Activated effector memory CD4-positive, alpha-beta T cell treated with Interleukin-2 at 50 U/mL for 16 hours (primary cell): ENCODE data around the gene ACTL7A.
"Not testable (repeated sequence)": the region's sequence is repeated elsewhere in the genome, so short reads cannot be mapped to it uniquely, and the experiment has no call there.

Experiments
- DNase-seq: peaks from one replicate; pipeline ENCODE4 v3.0.0-alpha.2; 2020

Gene ACTL7A

GRCh38 chr9:108882052-108882888 lies 20.2 kb downstream of the ACTL7A start:
- DNase-seq, result no peak

DNA sequence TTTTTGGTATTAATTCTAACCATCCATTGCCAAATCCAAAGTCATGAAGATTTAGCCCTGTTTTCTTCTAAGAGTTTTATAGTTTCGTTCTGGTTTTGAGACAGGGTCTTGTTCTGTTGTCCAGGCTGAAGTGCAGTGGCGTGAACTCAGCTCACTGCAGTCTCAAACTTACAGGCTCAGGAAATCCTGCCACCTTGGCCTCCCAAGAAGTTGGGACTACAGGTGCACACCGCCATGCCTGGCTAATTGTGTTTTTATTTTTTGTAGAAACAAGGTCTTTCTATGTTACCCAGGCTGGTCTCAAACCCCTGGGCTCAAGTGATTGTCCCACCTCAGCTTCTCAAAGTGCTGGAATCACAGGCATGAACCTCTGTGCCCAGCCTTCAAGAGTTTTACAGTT lies 21.0 kb downstream of the ACTL7A start:
- DNase-seq, result no peak

DNA sequence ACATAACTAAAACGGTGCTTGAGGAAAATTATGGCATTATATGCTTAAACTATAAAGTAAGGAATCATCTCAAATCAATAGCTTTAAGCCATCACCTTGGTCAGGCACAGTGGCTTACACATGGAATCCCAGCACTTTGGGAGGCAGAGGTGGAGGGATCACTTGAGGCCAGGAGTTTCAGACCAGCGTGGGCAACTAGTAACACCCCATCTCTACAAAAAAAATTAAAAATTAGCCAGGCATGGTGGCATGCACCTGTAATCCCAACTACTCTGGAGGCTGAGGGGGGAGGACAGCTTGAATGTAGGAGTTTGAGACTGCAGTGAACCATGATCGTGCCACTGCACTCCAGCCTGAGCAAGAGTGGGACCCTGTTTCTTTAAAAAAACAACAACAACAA lies 22.6 kb downstream of the ACTL7A start:
- no peak for DNase-seq

GRCh38 chr9:108885643-108886348 lies 23.7 kb downstream of the ACTL7A start:
- no peak for DNase-seq

DNA sequence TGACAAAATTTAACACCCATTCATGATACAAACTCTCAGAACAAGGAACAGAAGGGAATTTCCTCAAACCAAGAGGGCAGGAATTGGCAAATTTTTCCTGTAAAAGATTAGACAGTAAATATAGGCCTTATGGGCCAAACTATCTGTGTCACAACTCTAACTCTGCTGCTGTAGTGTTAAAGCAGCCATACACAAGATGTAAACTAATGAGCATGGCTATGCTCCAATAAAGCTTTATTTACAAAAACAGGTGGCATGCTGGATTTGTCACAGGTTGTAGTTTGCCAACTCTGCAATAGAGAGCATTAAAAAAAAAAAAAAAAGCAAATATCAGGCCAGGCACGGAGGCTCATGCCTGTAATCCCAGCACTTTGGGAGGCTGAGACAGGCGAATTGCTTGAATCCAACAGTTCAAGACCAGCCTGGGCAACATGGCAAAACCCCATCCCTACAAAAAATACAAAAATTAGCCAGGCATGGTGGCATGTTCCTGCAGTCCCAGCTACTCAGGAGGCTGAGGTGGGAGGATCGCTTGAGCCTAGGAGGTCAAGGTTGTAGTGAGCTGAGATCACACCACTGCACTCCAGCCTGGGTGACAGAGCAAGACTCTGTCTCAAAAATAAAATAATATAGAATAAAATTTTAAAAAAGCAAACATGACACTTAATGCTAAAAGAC lies 24.7 kb downstream of the ACTL7A start:
- not testable (repeated sequence) for DNase-seq

DNA sequence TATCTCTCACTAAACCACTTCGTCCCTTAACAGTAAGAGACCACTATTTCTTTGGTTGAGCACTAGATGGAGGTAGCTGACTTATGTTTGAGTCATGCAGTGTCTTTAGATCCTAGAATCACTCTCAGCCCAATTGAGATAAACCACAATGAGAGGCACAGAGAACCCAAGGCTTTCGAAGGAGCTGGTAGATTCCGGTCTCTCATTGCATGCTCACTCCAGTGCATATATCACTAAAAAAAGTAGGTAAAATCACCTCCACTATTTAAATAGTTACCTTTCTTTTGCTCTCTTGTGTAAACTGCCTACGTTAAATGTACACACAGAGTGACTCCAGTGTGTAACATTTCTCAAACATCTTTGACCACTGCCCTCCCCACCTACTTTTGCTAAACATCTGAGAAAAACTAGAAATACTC lies 27.6 kb downstream of the ACTL7A start:
- no peak for DNase-seq

DNA sequence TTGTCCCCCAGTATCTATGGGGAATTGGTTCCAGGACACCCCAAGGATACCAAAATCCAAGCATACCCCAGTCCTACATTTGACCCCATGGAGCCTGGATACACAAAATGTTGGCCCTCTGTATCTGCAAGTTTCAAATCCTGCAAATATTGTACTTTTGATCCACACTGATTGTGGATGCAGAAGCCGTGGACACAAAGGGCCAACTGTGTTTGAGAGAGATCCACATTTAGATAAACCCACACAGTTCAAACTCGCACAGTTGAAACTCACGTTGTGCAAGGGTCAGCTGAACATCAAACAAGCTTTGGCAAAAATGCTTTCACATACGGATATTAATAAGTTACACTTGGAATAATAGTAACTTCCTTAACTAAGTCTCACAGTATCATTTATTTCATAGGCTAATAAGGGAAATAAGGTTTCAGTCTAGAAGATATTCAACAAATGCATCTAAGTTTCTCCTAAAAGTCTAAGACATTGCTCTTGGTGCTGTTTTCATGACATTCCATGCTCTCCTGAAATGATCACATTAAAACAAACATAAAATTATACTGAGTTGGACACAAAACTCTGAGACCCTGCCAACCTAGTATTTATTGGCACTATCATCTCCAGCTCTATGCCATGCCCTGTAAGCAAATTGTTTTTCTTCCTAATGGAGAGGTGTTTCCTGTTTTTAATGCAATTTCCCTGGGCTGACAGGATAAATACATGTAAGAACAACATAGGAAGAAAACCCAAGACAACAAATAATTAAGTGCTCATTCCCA lies 32.3 kb downstream of the ACTL7A start:
- DNase-seq, result no peak

DNA sequence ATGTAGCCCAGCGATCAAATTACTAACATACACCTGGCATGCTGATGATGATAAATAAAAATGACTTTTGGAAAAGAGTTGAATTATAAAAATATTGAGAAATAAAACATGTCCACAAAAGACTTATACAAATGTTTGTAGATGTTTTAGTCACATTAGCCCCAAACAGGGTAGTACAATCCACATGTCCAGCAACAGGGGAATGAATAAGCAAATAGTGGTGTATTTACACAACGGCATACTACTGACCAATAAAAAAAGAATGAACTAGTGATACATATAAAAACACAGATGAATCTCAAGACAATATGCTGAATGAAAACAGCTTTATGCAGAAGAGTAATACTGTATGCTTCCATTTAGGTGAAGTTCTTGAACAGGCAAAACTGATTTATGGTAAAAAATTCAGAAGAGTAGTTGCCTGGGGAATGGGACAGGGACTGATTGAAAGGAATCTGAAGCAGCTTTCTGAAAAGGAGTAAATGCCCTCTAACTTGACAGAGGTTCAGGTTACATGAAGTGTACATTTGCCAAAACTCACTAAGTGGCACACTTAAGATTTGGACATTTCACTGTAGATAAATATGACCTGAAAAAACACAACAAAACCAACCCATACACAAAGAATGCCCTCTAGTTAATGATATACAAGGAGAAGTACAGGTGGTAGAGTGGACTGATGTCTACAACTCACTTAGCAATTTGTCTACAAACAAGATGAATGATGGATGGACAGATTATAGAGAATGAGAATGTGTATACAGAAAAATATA lies 35.4 kb downstream of the ACTL7A start:
- no peak for DNase-seq

DNA sequence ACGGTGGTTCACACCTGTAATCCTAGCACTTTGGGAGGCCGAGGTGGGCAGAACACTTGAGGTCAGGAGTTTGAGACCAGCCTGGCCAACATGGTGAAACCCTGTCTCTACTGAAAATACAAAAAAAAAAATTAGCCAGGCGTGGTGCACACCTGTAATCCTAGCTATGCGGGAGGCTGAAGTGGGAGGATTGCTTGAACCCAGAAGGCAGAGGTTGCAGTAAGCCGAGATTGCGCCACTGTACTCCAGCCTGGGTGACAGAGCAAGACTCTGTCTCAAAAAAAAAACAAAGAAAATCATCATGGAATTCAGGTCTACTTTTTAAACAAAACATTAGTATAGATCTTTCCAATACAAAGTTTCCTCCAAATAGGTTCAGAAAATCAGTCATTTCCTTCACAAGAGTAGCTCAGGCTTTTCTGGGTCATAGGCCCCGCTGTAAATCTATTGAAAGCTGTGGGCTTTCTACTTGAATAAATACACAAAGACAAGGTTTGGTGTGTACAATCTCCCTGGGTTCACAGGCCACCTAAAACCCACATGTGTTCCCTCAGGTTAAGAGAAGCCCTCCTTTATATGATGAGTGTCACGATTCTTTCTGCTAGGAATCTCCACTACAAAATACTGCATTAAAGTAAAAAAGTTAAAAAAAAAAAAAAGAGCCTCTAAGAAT lies 37.1 kb downstream of the ACTL7A start:
- DNase-seq, result not testable (repeated sequence)

- DNase-seq, result no peak
These were observed 38.1 kb downstream of the ACTL7A start for GRCh38 chr9:108900176-108900575.

DNA sequence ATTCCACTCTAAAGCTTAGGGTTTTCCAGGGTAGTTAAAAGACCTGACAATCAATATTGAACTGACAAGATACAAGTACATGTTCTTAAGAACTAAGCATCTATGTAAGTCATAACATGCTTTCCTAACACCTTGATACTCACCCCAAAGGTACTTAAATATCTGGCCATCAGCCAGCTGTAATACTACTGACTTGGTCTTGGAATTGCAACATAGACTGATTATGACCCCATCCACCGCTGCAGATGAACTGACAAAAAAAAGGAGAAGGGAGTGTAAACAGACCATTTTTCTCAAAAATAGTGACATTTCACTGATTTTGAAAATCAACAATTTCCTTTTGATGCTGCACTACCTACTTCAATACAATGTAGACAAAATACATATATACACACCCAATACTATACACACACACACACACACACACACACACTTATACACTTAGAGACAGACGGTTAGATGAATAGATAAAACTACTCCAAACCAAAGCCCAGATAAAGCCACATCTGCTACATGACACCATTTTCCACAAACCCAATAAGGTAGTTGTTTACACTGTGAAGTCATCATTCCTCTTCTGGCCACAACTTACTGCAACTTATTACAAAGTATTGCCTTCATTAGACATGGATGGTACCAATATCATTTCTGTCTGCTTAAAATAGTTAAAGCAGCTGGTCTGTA lies 41.5 kb downstream of the ACTL7A start:
- no peak for DNase-seq

DNA sequence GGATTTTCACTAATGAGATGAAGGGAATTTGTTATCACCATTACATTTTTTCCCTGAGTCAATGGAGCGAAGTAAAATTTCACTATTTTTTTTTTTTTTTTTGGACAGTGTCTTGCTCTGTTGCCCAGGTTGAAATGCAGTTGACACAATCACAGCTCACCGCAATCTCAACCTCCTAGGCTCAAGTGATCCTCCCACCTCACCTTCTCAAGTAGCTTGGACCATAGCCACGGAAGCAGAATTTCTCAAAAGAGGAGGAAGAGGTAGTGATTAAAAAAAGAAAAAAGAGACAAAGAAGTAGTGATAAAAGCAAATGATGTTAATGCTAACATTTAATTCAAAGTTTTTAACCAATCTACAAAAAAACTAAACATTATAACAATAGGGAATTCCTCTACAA lies 42.1 kb downstream of the ACTL7A start:
- DNase-seq, result no peak

DNA sequence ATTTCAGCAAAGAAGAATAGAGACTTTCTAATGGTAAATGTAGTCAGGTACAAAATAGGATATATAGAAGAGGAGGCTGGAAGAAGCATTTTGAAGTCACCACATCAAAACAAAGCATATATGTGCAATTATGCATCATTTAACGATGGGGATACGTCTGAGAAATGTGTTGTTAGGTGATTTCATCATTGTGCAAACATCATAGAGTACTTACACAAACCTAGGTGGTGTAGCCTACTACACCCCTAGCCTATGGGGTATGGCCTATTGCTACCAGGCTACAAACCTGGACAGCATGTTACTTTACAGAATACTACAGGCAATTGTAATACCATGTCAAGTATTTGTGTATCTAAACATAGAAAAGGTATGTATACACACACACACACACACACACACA lies 43.4 kb downstream of the ACTL7A start:
- no peak for DNase-seq

DNA sequence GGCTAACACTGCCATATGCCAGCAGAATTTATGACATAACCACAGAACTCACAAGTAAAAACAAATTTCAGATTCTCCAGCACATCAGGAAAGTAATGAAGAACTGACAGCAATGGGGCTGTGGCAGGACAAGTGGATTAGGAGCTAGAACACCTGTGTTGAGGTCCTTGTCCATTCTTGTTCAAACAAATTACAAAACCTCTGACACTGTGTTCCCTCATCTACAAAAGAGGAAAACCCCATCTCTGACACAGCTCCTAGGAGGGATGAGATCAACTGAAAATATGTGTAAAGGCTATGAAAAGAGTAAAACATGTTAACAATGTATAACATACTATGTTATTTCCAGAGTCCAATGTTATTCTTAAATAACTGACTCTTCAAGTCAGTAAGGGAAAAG lies 48.3 kb downstream of the ACTL7A start:
- DNase-seq, result no peak

DNA sequence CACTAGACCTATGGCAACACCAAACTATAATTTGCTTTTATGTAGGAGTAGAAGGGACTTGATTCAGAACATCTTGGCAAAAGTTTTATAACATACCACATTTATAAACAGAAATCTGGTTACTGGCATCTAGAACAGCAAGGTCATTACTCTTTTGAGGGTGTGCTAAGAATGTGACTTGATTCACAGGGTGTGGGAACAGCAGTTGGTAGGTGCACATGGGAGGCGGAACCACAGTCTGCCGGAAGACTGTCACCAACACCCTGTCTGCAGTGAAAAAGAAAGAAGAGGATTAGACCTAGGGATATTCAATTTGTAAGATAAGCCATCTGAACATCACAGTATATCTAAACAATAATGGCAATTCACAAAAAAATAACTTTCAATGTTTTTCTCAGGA lies 48.8 kb downstream of the ACTL7A start:
- no peak for DNase-seq

- no peak for DNase-seq
These were observed 49.8 kb downstream of the ACTL7A start for GRCh38 chr9:108911820-108912219.
